Endodermal cell (in vitro differentiated cells): Measurements from ENCODE around the gene TBCEL. TPM values are rescaled to one million over a fixed set of nuclear protein-coding genes. Genes with fewer than 3 reads are reported as not detected.

Experiments used
- DNase-seq: peaks from one replicate; pipeline ENCODE4 v3.0.0-alpha.2; 2017
- H3K27ac ChIP-seq: 2 replicates; pipeline ENCODE4 v1.5.1; 2013; ENCODE audit warnings: mild to moderate bottlenecking, low read depth, low read length, moderate library complexity
- H3K27me3 ChIP-seq: 2 replicates; pipeline ENCODE4 v1.6.1; 2013; ENCODE audit warnings: mild to moderate bottlenecking, low read length, moderate library complexity; ENCODE audit not compliant: insufficient read depth, control insufficient read depth, poor library complexity, severe bottlenecking
- H3K36me3 ChIP-seq: 2 replicates; pipeline ENCODE4 v1.7.0; 2013; ENCODE audit warnings: mild to moderate bottlenecking, low read length, moderate library complexity; ENCODE audit not compliant: control insufficient read depth, insufficient read depth
- H3K4me1 ChIP-seq: one replicate; pipeline ENCODE4 v1.7.0; 2013; ENCODE audit warnings: low read length; ENCODE audit not compliant: control insufficient read depth, insufficient read depth
- H3K4me3 ChIP-seq: 2 replicates; pipeline ENCODE4 v1.5.1; 2013; ENCODE audit warnings: mild to moderate bottlenecking, low read length, moderate library complexity
- H3K9ac ChIP-seq: 2 replicates; pipeline ENCODE4 v1.6.1; 2013; ENCODE audit warnings: mild to moderate bottlenecking, low read length, moderate library complexity; ENCODE audit not compliant: poor library complexity, severe bottlenecking; ENCODE audit errors: extremely low read depth
- H3K9me3 ChIP-seq: 2 replicates; pipeline ENCODE4 v1.6.1; 2013; ENCODE audit warnings: mild to moderate bottlenecking, low read length, moderate library complexity; ENCODE audit not compliant: control insufficient read depth
- H3K27ac Mint-ChIP-seq: 2 replicates; pipeline ENCODE4 v1.8.0; 2020; ENCODE audit warnings: mixed read lengths
- H3K27me3 Mint-ChIP-seq: 2 replicates; pipeline ENCODE4 v1.8.0; 2021; ENCODE audit warnings: mild to moderate bottlenecking, mixed read lengths; ENCODE audit not compliant: insufficient read depth
- H3K36me3 Mint-ChIP-seq: 2 replicates; pipeline ENCODE4 v1.8.0; 2020; ENCODE audit warnings: low read depth, mixed read lengths
- H3K4me1 Mint-ChIP-seq: 2 replicates; pipeline ENCODE4 v1.8.0; 2020; ENCODE audit warnings: mixed read lengths
- H3K4me3 Mint-ChIP-seq: 2 replicates; pipeline ENCODE4 v1.8.0; 2020; ENCODE audit warnings: mild to moderate bottlenecking, moderate library complexity, mixed read lengths
- H3K9me3 Mint-ChIP-seq: 2 replicates; pipeline ENCODE4 v1.8.0; 2020; ENCODE audit warnings: mild to moderate bottlenecking, mixed read lengths
- CTCF ChIP-seq: fragments of 200-600 bp; sonication (generic); conservative IDR thresholded peaks from 2 replicates; pipeline ENCODE4 v1.5.0; 2021; ENCODE audit warnings: antibody characterized with exemption, mild to moderate bottlenecking
- WGBS, 2 experiments: methylation state at CpG; one replicate each; pipeline versions ENCODE4 v1.1.5 to v1.1.7; 2013; ENCODE audit warnings: missing lambda C conversion rate in 2 of 2, mixed read lengths in 1 of 2; ENCODE audit not compliant: insufficient coverage in 1 of 2, insufficient read length in 1 of 2; 5-methylcytosine and 5-hydroxymethylcytosine counted together
- total RNA-seq, 2 donors: library from RNA; stranded (reverse); fragmentation: NEBNext Ultra II Directional in 1 of 2; extraction: Animal tissue kit (Norgen Biotek cat#: 25700) in 1 of 2; gene quantifications; 2 replicates in 1 of 2; 3 replicates in 1 of 2; pipeline ENCODE4 v1.2.1, GENCODE V29; 2021

TBCEL gene
- total RNA-seq, 2 donors from 2014 or later, result 23.5 to 26.1 TPM

- Histone ChIP-seq H3K36me3 (no peaks in the 10 kb centered on the region), H3K27ac (no peak overlapping the region), H3K9me3 (no peaks in the 10 kb centered on the region), H3K9ac (no peak overlapping the region), H3K4me3 (no peak overlapping the region), H3K27me3 (no peaks in the 10 kb centered on the region), H3K4me1 (no peaks in the 10 kb centered on the region)
- no peak for DNase-seq
- no peak overlapping the region for H3K27ac Mint-ChIP-seq
- H3K9me3 Mint-ChIP-seq, result no peaks in the 10 kb centered on the region
- no peak overlapping the region for H3K4me3 Mint-ChIP-seq
- no peaks in the 10 kb centered on the region for H3K36me3 Mint-ChIP-seq
- H3K27me3 Mint-ChIP-seq, result peaks cover 1% of the 10 kb centered on the region
- no peak for TF ChIP-seq CTCF
- 95 to 97% methylated on average over 11 of the region's 11 CpGs for WGBS, 2 experiments
- H3K4me1 Mint-ChIP-seq, result peaks cover 13% of the 10 kb centered on the region
Measured at GRCh38 chr11:121137005-121137404, 113.1 kb downstream of the TBCEL start.

- H3K36me3 Mint-ChIP-seq, result no peaks in the 10 kb centered on the region
- no peaks in the 10 kb centered on the region for H3K9me3 ChIP-seq
- H3K4me3 ChIP-seq, result no peak overlapping the region
- 92 to 97% methylated on average over 4 to 5 of the region's 5 CpGs for WGBS, 2 experiments
- peaks cover 13% of the 10 kb centered on the region for H3K4me1 Mint-ChIP-seq
- no peak overlapping the region for H3K9ac ChIP-seq
- no peak overlapping the region for H3K4me3 Mint-ChIP-seq
- no peak for DNase-seq
- peaks cover 1% of the 10 kb centered on the region for H3K27me3 Mint-ChIP-seq
- H3K4me1 ChIP-seq, result no peaks in the 10 kb centered on the region
- H3K36me3 ChIP-seq, result no peaks in the 10 kb centered on the region
- no peak overlapping the region for H3K27ac Mint-ChIP-seq
- H3K27ac ChIP-seq, result no peak overlapping the region
- no peaks in the 10 kb centered on the region for H3K9me3 Mint-ChIP-seq
- TF ChIP-seq CTCF, result no peak
- H3K27me3 ChIP-seq, result no peaks in the 10 kb centered on the region
Measured at GRCh38 chr11:121138259-121138658, 114.4 kb downstream of the TBCEL start.

GRCh38 chr11:121140369-121140768 is 116.5 kb downstream of the TBCEL start:
- H3K9me3 Mint-ChIP-seq, result no peaks in the 10 kb centered on the region
- H3K4me1 Mint-ChIP-seq, result peaks cover 5% of the 10 kb centered on the region
- H3K4me3 ChIP-seq, result no peak overlapping the region
- H3K36me3 Mint-ChIP-seq, result no peaks in the 10 kb centered on the region
- no peak overlapping the region for H3K4me3 Mint-ChIP-seq
- no peak overlapping the region for H3K27ac ChIP-seq
- H3K4me1 ChIP-seq, result peaks cover 2% of the 10 kb centered on the region
- no peak for TF ChIP-seq CTCF
- no peak overlapping the region for H3K9ac ChIP-seq
- H3K27me3 Mint-ChIP-seq, result peaks cover 1% of the 10 kb centered on the region
- H3K36me3 ChIP-seq, result no peaks in the 10 kb centered on the region
- H3K27me3 ChIP-seq, result no peaks in the 10 kb centered on the region
- no peaks in the 10 kb centered on the region for H3K9me3 ChIP-seq
- 94 to 97% methylated on average over 7 to 8 of the region's 8 CpGs for WGBS, 2 experiments
- H3K27ac Mint-ChIP-seq, result no peak overlapping the region
- DNase-seq, result no peak

Other genes with a start within 250 kb of the TBCEL start
- gene TECTA, start 77.1 kb downstream of the TBCEL start, total RNA-seq, result 1 to 10 TPM; 1.4 to 2.2 TPM